ENCODE measurements around the gene PITPNC1. TPM values are rescaled to one million over a fixed set of nuclear protein-coding genes. Genes with fewer than 3 reads are reported as not detected.
A peak's percentile ranks its signal among the peaks of the same experiment; 100 is the strongest.

The PITPNC1 gene
- total and polyA plus RNA-seq, 4 donors, result 8.0 to 21.1 (median 15.2) TPM

GRCh38 chr17:67365738-67366192, 11.3 kb upstream of the PITPNC1 start:
- H3K36me3 ChIP-seq (ENCODE audit: control insufficient read depth in 4 of 4, insufficient read depth in 4 of 4, low read length in 4 of 4), result peaks cover 0 to 8% (median 3%) of the 10 kb centered on the region in 4 donors
- peak overlapping the region; percentile 83 to 98 for H3K27ac ChIP-seq (ENCODE audit: low read depth in 1 of 2, low read length in 1 of 2)
- no peaks in the 10 kb centered on the region for H3K27me3 ChIP-seq (ENCODE audit: control insufficient read depth in 3 of 3, insufficient read depth in 3 of 3, low read length in 2 of 3)
- no peaks in the 10 kb centered on the region for H3K9me3 ChIP-seq (ENCODE audit: control insufficient read depth in 4 of 4, insufficient read depth in 3 of 4, low read length in 3 of 4)
- peaks cover 4 to 23% (median 11%) of the 10 kb centered on the region in 5 donors for H3K4me1 ChIP-seq (ENCODE audit: control insufficient read depth in 5 of 5, insufficient read depth in 5 of 5, low read length in 5 of 5)
- WGBS, 2 donors, result 0% methylated on average over 11 of the region's 11 CpGs
- TF ChIP-seq CTCF (IDR thresholded peaks at IDR 0.05; ENCODE audit: control extremely low read depth, extremely low read depth), result no peak
- peak overlapping the region; percentile 94 to 96 for H3K9ac ChIP-seq (ENCODE audit: insufficient read depth in 1 of 2, low read length in 2 of 2)
- ATAC-seq (ENCODE audit: insufficient read depth, low FRiP score), result peak; percentile 10
- peak in 2 of 3 donors; percentile 34 to 50 for DNase-seq
- peak overlapping the region; percentile 61 for H3K4me3 ChIP-seq

- WGBS, 2 donors, result 1% methylated on average over 55 of the region's 55 CpGs
- DNase-seq (peak; percentile 95 to 96 (median 96)), ATAC-seq (ENCODE audit: insufficient read depth, low FRiP score) (peak; percentile 99)
- no peak for TF ChIP-seq CTCF (IDR thresholded peaks at IDR 0.05; ENCODE audit: control extremely low read depth, extremely low read depth)
- peak within 1 kb of the TSS; percentile 61 for H3K4me3 ChIP-seq
- peaks cover 0 to 7% (median 3%) of the 10 kb centered on the region in 4 donors for H3K36me3 ChIP-seq (ENCODE audit: control insufficient read depth in 4 of 4, insufficient read depth in 4 of 4, low read length in 4 of 4)
- H3K27ac ChIP-seq (ENCODE audit: low read depth in 1 of 2, low read length in 1 of 2), result peak within 1 kb of the TSS; percentile 83 to 98
- H3K4me1 ChIP-seq (ENCODE audit: control insufficient read depth in 5 of 5, insufficient read depth in 5 of 5, low read length in 5 of 5), result peaks cover 4 to 19% (median 11%) of the 10 kb centered on the region in 5 donors
- H3K27me3 ChIP-seq (ENCODE audit: control insufficient read depth in 3 of 3, insufficient read depth in 3 of 3, low read length in 2 of 3), result no peaks in the 10 kb centered on the region
- H3K9ac ChIP-seq (ENCODE audit: insufficient read depth in 1 of 2, low read length in 2 of 2), result peak within 1 kb of the TSS; percentile 94 to 96
- no peaks in the 10 kb centered on the region for H3K9me3 ChIP-seq (ENCODE audit: control insufficient read depth in 4 of 4, insufficient read depth in 3 of 4, low read length in 3 of 4)
Observed at GRCh38 chr17:67366193-67367157, 10.6 kb upstream of the PITPNC1 start, which contains the start of gene PSMD12. Gene PSMD12 (minus strand): TSS chr17:67366577. CDS start chr17:67366519, 58 bp downstream.

GRCh38 chr17:67369676-67370075, 7.4 kb upstream of the PITPNC1 start:
- Histone ChIP-seq H3K27ac (ENCODE audit: low read depth in 1 of 2, low read length in 1 of 2) (no peak overlapping the region), H3K9ac (ENCODE audit: insufficient read depth in 1 of 2, low read length in 2 of 2) (no peak overlapping the region), H3K27me3 (ENCODE audit: control insufficient read depth in 3 of 3, insufficient read depth in 3 of 3, low read length in 2 of 3) (no peaks in the 10 kb centered on the region), H3K9me3 (ENCODE audit: control insufficient read depth in 4 of 4, insufficient read depth in 3 of 4, low read length in 3 of 4) (no peaks in the 10 kb centered on the region), H3K4me3 (no peak overlapping the region), H3K4me1 (ENCODE audit: control insufficient read depth in 5 of 5, insufficient read depth in 5 of 5, low read length in 5 of 5) (peaks cover 3 to 8% (median 8%) of the 10 kb centered on the region in 5 donors), H3K36me3 (ENCODE audit: control insufficient read depth in 4 of 4, insufficient read depth in 4 of 4, low read length in 4 of 4) (peaks cover 0 to 3% (median under 1%) of the 10 kb centered on the region in 4 donors)
- DNase-seq (no peak), ATAC-seq (ENCODE audit: insufficient read depth, low FRiP score) (no peak)
- TF ChIP-seq CTCF (IDR thresholded peaks at IDR 0.05; ENCODE audit: control extremely low read depth, extremely low read depth), result no peak

Data from lung (tissue), 12 donors.